ENCODE measurements around the gene PLEKHB2. TPM values are rescaled to one million over a fixed set of nuclear protein-coding genes. Genes with fewer than 3 reads are reported as not detected.

The PLEKHB2 gene
- total and polyA plus RNA-seq, 9 of the 15 experiments (the other 6 are each of a cell fraction or from before 2014, with no cell fraction given), result 41.3 to 71.5 (median 50.2) TPM

DNA sequence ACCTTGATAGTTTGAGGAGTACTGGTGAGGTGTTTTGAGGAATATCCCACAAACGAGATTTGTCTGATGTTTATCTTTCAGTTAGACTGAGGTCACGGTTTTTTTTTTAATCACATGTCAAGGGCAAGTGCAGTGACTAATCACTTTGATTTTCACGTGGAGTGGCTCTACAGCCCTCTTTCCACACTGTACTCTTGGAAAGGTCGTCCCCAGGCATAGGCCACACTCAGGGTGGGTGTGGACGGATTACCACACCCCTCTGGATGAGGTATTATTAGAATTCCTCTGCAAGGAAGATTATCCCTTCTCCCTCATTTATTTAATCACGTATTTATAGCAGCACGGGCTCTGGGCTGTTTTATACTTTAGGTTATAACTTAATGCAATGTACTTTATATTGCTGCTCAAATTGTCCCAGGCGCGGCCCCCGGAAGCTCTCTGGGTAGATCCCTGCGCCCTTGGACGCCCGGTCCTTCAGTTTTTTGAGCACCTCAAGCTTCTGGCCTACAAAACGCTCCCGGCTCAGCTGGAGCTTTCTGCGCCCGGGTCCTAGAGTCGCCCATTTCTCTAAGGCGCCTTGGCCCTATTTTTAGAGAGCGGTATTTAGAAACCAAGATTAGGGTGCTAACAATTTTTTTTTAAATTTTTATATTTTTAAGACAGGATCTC lies 515 bp upstream of the PLEKHB2 start (continued):
- TF ChIP-seq, protein P1, sequence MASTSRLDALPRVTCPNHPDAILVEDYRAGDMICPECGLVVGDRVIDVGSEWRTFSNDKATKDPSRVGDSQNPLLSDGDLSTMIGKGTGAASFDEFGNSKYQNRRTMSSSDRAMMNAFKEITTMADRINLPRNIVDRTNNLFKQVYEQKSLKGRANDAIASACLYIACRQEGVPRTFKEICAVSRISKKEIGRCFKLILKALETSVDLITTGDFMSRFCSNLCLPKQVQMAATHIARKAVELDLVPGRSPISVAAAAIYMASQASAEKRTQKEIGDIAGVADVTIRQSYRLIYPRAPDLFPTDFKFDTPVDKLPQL (IDR thresholded peaks at IDR 0.05; ENCODE audit: extremely low read depth, insufficient read length), result no peak
- TF ChIP-seq, protein P2, sequence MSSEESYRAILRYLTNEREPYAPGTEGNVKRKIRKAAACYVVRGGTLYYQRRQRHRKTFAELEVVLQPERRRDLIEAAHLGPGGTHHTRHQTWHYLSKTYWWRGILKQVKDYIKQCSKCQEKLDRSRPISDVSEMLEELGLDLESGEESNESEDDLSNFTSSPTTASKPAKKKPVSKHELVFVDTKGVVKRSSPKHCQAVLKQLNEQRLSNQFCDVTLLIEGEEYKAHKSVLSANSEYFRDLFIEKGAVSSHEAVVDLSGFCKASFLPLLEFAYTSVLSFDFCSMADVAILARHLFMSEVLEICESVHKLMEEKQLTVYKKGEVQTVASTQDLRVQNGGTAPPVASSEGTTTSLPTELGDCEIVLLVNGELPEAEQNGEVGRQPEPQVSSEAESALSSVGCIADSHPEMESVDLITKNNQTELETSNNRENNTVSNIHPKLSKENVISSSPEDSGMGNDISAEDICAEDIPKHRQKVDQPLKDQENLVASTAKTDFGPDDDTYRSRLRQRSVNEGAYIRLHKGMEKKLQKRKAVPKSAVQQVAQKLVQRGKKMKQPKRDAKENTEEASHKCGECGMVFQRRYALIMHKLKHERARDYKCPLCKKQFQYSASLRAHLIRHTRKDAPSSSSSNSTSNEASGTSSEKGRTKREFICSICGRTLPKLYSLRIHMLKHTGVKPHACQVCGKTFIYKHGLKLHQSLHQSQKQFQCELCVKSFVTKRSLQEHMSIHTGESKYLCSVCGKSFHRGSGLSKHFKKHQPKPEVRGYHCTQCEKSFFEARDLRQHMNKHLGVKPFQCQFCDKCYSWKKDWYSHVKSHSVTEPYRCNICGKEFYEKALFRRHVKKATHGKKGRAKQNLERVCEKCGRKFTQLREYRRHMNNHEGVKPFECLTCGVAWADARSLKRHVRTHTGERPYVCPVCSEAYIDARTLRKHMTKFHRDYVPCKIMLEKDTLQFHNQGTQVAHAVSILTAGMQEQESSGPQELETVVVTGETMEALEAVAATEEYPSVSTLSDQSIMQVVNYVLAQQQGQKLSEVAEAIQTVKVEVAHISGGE (CRISPR knock-in tag; IDR thresholded peaks at IDR 0.05), result peak in 1 of 3 experiments; percentile 90; a peak in 3 of 6 replicates
- TF ChIP-seq NCOR1 (IDR thresholded peaks at IDR 0.05), result no peak
- no peak for TF ChIP-seq ZNF146 (CRISPR knock-in tag; IDR thresholded peaks at IDR 0.05; ENCODE audit: unreplicated experiment)
- no peak for TF ChIP-seq SPI1 (IDR thresholded peaks at IDR 0.05; ENCODE audit: borderline replicate concordance, low read depth, low read length)
- TF ChIP-seq MTA2 (IDR thresholded peaks at IDR 0.05; ENCODE audit: low read depth), result 0 out of 2 replicates have a peak, but pooled peaks have one; percentile 33
- TF ChIP-seq ZNF197 (CRISPR knock-in tag; IDR thresholded peaks at IDR 0.05; ENCODE audit: low read depth), result no peak
- peak; percentile 54 for TF ChIP-seq L3MBTL2 (IDR thresholded peaks at IDR 0.05)
- no peak for TF ChIP-seq ZNF282 (CRISPR knock-in tag; IDR thresholded peaks at IDR 0.05)
- no peak for TF ChIP-seq RAD21 (CRISPR knock-in tag; conservative IDR thresholded peaks at IDR 0.05 in 1 of 2, IDR thresholded peaks at IDR 0.05 in 1 of 2)
- TF ChIP-seq KDM1A (IDR thresholded peaks at IDR 0.05), result peak; percentile 91 to 92
- no peak for TF ChIP-seq POLR2G (IDR thresholded peaks at IDR 0.05; ENCODE audit: low read depth, low read length)
